GM13977 (cell line): ENCODE data around the gene MEIS2.

ENCODE experiments used
- DNase-seq: peaks from one replicate; pipeline ENCODE4 v3.0.0; 2012; ENCODE audit warnings: low spot score
- CTCF ChIP-seq: IDR thresholded peaks from 2 replicates; pipeline ENCODE4 v1.5.1; 2012; ENCODE audit warnings: mild to moderate bottlenecking, control low read depth; ENCODE audit not compliant: insufficient read depth; ENCODE audit errors: extremely low read depth, missing control alignments
- in situ Hi-C: fragments of 300-500 bp; cut with MboI; formaldehyde crosslinking; loops from one replicate; pipeline ENCODE4 v1.12.0; 2022; ENCODE audit warnings: low sequenced_read_pairs, low pct_unique_long_range_greater_than_20kb, mixed read lengths, inconsistent platforms; ENCODE audit not compliant: unreplicated experiment

Gene MEIS2

GRCh38 chr15:37088436-37088835, 11.9 kb downstream of the MEIS2 start:
- no peak for TF ChIP-seq CTCF
- in situ Hi-C loops, result no loop called here
- DNase-seq, result no peak

- DNase-seq, result no peak
- in situ Hi-C loops, result no loop called here
- TF ChIP-seq CTCF, result no peak
These were observed 13.2 kb downstream of the MEIS2 start for GRCh38 chr15:37087131-37087588.

- DNase-seq, result no peak
- no peak for TF ChIP-seq CTCF
- in situ Hi-C loops, result no loop called here
These were observed 13.8 kb downstream of the MEIS2 start for GRCh38 chr15:37086521-37086920.

GRCh38 chr15:37086120-37086519, 14.2 kb downstream of the MEIS2 start:
- TF ChIP-seq CTCF, result no peak
- in situ Hi-C loops, result no loop called here
- no peak for DNase-seq

- no peak for DNase-seq
- no peak for TF ChIP-seq CTCF
- in situ Hi-C loops, result no loop called here
These were observed 15.7 kb downstream of the MEIS2 start for GRCh38 chr15:37084602-37085001.

- DNase-seq, result no peak
- TF ChIP-seq CTCF, result no peak
- in situ Hi-C loops, result no loop called here
These were observed 16.7 kb downstream of the MEIS2 start for GRCh38 chr15:37083610-37084009.

- no peak for TF ChIP-seq CTCF
- no peak for DNase-seq
- in situ Hi-C loops, result no loop called here
These were observed 18.4 kb downstream of the MEIS2 start for GRCh38 chr15:37081983-37082382.
